Activated T-cell treated with anti-CD3 and anti-CD28 coated beads for 24 hours (primary cell): ENCODE results near the gene RIN3.
A peak's percentile ranks its signal among the peaks of the same experiment; 100 is the strongest.

Source experiments
- DNase-seq: peaks from one replicate; pipeline ENCODE4 v3.0.0-alpha.2; 2020; ENCODE audit warnings: low read depth

The RIN3 gene

DNA sequence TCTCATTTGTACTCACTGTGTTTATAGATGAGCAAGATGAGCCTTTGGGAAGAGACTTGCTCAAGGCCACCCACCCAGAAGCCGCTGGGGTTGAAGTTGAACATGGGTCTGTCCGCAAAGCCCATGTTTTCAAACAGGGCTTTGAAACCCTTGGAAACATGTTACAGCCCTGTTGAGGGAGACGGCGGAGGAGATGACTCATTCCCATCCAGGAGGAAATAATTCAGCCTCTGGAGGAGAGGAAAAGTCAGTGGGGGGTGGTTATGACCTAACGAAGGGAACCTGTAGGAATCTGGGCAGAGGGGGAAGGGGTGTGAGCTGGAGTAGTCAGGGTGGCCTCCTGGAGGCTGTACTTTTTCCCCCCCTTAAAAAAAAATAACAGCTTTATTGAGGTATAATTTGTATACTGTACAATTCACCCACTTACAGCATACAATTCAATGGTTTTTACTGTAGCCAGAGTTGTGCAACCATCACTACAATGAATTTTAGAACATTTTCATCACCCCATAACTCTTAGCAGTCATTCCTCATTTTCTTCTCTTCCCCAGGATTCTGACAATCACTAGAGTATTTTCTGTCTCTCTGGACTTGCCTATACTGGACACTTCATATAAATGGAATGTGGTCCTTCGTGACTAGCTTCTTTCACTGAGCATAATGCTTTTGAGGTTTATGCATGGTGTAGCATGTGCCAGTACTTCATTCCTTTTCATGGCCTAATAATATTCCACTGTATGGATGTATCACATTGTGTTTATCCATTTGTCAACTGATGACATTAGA, 1.9 kb upstream of the RIN3 start:
- DNase-seq = no peak

- no peak for DNase-seq
These were observed 776 bp upstream of the RIN3 start for GRCh38 chr14:92512807-92513203.

GRCh38 chr14:92513966-92514843, 624 bp downstream of the RIN3 start:
- DNase-seq = no peak

- DNase-seq = no peak
These were observed 1.4 kb downstream of the RIN3 start for GRCh38 chr14:92514844-92515514.

DNA sequence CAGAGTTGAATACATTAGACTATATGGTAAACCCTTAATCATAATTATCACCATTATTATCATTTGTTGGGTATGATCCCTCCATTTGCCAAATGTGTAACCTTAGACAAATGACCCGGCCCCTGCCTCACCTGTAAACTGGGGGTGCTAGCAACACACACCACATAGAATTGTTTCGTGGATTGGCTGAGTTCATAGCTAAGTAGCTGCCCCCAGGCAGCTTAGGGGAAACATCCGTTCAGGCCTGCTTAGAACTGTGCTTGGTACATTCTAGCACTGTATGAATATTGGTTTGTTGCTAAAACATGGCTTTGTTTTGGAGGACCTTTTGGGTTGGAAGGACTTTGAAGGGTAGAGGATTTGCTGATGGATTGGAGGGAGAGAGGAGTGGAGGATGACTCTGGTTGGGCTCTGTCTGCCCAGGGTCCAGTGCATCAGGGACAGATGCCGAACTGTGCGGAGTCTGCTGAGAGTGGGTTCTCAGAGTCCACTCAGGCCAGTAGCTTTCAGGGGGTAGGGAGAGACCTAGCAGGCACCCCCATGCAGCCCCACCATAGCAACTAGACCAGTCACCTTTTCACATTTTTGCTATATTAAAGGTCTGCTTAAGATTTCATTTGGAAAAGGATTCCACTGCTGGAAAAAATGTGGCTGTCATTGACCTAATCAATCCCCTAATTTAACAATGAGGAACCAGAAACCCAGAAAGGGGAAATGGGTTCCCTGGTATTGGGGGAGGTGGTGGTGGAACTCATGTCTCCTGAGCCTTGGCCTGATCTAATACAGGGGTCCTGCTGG, 2.2 kb downstream of the RIN3 start:
- DNase-seq = no peak

DNA sequence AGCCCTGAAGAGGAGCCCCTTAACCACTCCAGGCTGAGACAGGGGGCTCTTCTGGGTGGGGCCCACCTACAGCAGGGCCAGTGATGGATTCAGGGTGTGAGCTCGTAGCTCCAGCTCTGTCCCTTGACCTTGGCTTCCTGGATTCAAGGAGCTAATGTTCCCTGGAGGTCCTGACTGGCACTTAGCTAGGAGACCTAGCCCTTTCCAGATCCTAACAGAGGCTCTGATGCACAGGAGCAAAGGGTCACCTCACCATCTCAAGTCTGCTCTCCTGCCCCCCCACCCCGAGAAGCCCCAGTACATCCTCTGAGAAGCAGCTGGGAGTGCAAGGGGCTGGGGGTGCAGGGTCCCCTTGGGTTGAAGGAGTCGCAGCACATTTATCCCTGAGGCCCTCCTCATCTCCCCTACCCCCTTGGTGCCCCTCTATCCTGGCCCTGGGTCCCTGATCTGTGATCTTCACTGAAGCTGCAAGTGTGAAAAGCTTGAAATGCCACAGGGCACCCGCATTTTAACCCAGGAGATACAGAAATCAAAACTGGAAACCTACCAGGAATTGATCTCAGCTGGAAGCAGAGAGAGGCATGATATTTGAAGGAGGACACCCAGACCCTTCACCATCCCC, 2.9 kb downstream of the RIN3 start:
- DNase-seq = no peak

- peak; percentile 7 for DNase-seq
These were observed 3.5 kb downstream of the RIN3 start for GRCh38 chr14:92516966-92517506.

DNA sequence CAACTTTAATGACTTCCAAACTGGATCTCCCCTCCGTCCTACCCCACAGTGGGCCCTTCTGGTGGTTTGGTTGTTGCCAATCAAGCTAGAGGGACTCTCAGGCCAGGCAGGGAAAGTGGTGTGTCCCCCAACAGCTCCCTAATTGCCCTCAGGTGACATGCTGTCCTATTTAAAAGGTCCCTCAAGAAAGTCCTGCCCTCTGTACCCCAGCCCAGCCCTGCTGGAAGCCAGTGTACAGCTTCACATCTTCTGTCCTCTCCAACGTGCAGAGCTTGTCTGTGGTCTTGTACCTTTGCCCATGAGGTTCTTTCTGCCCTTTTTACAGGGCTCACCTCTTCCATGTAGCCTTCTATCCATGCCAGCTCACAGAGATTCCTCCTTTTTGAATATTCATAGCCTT, 4.2 kb downstream of the RIN3 start:
- DNase-seq = no peak

DNA sequence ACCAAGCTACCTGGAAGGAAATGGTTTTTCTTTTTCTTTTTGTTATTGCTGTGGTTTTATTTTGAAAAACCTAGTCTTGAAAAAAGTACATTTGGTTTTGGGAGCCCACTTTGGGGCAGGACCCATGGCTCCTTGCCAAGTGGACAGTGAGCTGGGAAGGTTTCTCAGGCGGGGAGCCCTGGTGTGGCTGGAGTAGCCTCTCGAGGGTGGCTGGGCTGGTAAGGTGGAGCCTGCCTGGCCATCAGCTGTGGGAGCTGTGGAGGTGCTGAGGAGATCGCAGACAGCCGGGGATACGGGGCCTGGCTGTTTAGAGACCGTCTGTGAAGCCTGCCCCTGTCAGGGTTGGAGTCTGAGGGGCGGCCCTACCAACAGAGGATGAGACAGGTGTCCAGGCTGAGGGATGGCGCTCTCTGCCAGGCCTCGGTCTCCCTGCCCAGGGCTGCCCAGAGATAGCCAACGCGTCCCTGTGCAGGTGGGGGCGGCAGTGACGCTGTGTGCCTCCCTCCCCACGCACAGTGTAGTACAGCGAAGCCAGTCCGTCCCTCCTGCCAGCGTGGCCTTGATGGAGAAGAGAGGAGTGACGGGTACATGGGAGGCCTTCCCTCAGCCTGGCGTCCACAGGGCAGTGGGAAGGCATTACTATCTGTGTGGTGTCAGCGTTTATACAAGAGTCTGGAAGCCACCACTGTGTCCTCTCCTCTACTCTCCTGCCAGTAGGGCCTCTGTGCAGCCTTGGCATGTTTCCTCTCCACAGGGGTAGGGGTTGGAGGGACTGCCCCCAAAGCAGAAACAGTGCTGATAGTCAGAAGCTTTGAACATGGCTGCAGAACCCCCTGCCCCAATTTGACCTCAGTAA, 5.9 kb downstream of the RIN3 start:
- DNase-seq = no peak

GRCh38 chr14:92520102-92521057, 6.8 kb downstream of the RIN3 start:
- DNase-seq = no peak

GRCh38 chr14:92521058-92521415, 7.5 kb downstream of the RIN3 start:
- DNase-seq = no peak

- no peak for DNase-seq
These were observed 10.2 kb downstream of the RIN3 start for GRCh38 chr14:92523752-92524151.

DNA sequence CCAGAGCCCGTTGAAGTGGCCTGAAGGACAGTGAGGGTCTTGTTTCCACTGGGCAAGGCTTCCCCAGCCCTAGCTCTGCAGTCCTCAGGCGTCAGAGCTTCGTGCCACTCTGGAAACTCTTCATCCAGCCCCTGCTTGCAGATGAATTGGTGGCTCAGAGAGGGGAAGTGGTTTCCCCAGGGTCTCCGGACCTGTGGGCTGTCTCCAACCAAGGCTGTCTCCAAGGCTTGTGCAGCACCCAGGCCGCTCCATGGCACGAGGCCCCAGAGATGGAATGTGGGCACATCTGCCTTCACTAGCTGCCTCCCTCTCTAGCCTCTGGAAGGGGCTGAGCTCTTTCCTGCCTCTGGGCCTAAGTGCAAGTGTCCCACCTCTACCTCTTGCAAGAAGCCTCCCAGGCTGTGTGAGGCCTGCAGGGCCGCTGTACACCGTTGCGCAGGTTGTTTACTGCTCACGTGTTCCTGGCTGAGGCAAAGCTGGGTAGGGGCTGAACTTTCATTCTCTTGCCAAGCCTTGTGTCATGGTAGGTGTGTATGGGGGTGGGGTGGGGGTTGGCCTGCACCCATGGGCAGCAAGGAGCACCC, 11.1 kb downstream of the RIN3 start:
- no peak for DNase-seq

GRCh38 chr14:92525322-92526095, 11.9 kb downstream of the RIN3 start:
- no peak for DNase-seq

DNA sequence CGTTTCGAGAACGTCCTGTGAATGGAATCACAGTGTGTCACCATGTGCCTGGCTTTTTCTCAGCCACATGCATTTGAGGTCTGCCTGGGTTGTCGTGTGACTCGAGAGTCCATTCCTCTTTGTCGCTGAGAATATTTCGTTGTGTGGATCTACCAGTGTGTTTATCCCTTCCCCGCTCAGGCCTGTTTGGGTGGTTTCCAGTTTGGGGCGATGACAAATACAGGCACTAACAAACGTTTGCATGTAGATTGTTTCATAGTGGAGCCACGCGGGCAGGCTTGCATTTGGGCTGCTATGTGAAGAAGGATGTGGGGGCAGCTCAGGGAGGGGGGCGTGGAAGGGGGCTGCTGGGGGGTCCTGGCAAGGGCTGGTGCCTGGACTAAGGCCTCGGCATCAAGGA, 14.1 kb downstream of the RIN3 start:
- DNase-seq = no peak

DNA sequence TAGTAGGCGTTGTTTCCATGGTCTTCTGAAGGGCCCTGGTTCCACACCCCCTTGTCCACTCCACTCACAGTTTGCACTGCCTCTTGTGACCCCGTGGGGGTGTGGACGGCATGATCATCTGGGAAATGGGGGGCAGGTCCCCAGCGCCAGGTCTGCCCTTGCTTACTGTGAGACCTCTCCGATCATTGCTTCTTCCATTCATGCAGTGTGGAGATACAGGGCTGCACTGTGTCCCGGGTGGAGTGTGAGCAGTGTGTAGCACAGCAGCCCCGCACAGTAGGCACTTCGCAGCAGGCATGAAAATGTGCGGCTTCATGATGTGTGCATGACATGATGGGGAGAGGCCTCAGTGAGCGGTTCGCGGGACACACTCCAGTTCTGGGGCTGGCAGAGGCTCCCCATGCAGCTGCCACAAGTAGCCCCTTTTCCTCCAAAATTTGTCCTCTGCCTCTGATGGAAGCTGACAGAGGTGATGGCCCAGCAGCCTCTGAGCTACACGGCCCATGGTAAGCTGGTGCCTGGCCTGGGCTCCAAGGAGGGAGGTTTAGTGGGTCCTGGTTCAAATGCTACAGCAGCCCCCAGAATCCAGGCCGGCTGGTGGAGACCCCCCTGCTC, 15.0 kb downstream of the RIN3 start:
- no peak for DNase-seq

DNA sequence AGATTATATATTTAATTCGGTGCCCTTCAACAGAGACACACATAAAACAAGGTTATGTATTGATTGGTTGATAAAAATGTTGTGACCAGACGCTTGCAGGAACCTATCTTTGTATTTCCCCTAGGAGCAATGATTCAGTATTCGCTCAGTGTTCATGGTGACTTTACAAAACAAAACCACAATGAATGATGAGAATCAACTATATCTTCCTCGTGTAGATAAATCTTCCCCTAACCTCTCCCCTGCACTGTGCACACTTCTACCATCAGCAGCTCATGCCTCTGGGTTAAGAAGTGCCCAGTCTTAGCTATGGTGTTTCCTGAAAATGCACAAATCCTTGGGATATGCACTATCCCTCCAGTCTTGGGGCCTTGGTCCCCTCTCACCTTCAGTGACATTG, 16.3 kb downstream of the RIN3 start:
- no peak for DNase-seq
